Smooth muscle cell (in vitro differentiated cells): ENCODE data around the gene IQGAP2. TPM values are rescaled to one million over a fixed set of nuclear protein-coding genes. Genes with fewer than 3 reads are reported as not detected.

Experiments
- DNase-seq: peaks from one replicate; lab custom pipeline; 2025; ENCODE audit not compliant: unreplicated experiment; lab: John Stamatoyannopoulos, UW
- H2AFZ ChIP-seq: fragments of 200-600 bp; sonication (generic); 2 replicates; pipeline ENCODE4 v1.6.0; 2016; ENCODE audit warnings: antibody characterized with exemption, low read depth, mild to moderate bottlenecking
- H3F3A ChIP-seq: fragments of 200-600 bp; sonication (generic); 2 replicates; pipeline ENCODE4 v1.6.0; 2017; ENCODE audit warnings: antibody characterized with exemption, low read depth
- H3K27ac ChIP-seq: fragments of 200-600 bp; sonication (generic); 2 replicates; pipeline ENCODE4 v1.5.1; 2016; ENCODE audit warnings: low read depth, mild to moderate bottlenecking
- H3K27me3 ChIP-seq: fragments of 200-600 bp; sonication (generic); 2 replicates; pipeline ENCODE4 v1.6.1; 2016; ENCODE audit warnings: low read depth, mild to moderate bottlenecking
- H3K36me3 ChIP-seq: fragments of 200-600 bp; sonication (generic); 2 replicates; pipeline ENCODE4 v1.5.1; 2016; ENCODE audit warnings: low read depth
- H3K4me1 ChIP-seq: fragments of 200-600 bp; sonication (generic); 2 replicates; pipeline ENCODE4 v1.5.1; 2016; ENCODE audit warnings: low read depth
- H3K4me2 ChIP-seq: fragments of 200-600 bp; sonication (generic); 2 replicates; pipeline ENCODE4 v1.6.0; 2016; ENCODE audit warnings: mild to moderate bottlenecking
- H3K4me3 ChIP-seq: fragments of 200-600 bp; sonication (generic); 2 replicates; pipeline ENCODE4 v1.5.1; 2016; ENCODE audit warnings: mild to moderate bottlenecking
- H3K79me2 ChIP-seq: fragments of 200-600 bp; sonication (generic); 2 replicates; pipeline ENCODE4 v1.6.0; 2016; ENCODE audit warnings: low read depth, mild to moderate bottlenecking
- H3K9ac ChIP-seq: fragments of 200-600 bp; sonication (generic); 2 replicates; pipeline ENCODE4 v1.6.0; 2016; ENCODE audit warnings: low read depth
- H3K9me3 ChIP-seq: fragments of 200-600 bp; sonication (generic); replicated peaks from 2 replicates; pipeline ENCODE4 v1.5.1; 2016; ENCODE audit warnings: low read depth
- H4K20me1 ChIP-seq: fragments of 200-600 bp; sonication (generic); 2 replicates; pipeline ENCODE4 v1.6.0; 2016; ENCODE audit warnings: low read depth
- CTCF ChIP-seq: fragments of 200-600 bp; sonication (generic); IDR thresholded peaks from 2 replicates; pipeline ENCODE4 v1.5.1; 2017; ENCODE audit warnings: borderline replicate concordance, mild to moderate bottlenecking, antibody characterized with exemption; ENCODE audit not compliant: insufficient read depth, poor library complexity, severe bottlenecking
- WGBS: methylation state at CpG from one replicate; pipeline ENCODE4 v1.1.7; 2016; ENCODE audit warnings: low lambda C conversion rate; 5-methylcytosine and 5-hydroxymethylcytosine counted together
- polyA plus RNA-seq: library from polyadenylated mRNA; unstranded; fragments of >200 nt; fragmentation: Nextera tagmentation; extraction: Ambion mirVana; gene quantifications from 2 replicates; pipeline ENCODE4 v1.2.1, GENCODE V29; 2016
- total RNA-seq: library from RNA; depleted of rRNA; stranded (reverse); fragments of >200 nt; gene quantifications from 2 replicates; pipeline ENCODE4 v1.2.3, GENCODE V29; 2014

IQGAP2 gene
- total and polyA plus RNA-seq, 2 experiments from 2014 or later, result 7.3 to 16.6 TPM

- H3K27me3 ChIP-seq, result no peaks in the 10 kb centered on the region
- no peak for TF ChIP-seq CTCF
- H3K4me1 ChIP-seq, result peaks cover 13% of the 10 kb centered on the region
- no peaks in the 10 kb centered on the region for H3K9me3 ChIP-seq
- H3K79me2 ChIP-seq, result no peaks in the 10 kb centered on the region
- H3K36me3 ChIP-seq, result no peaks in the 10 kb centered on the region
- H3K27ac ChIP-seq, result no peak overlapping the region
- peaks cover 9% of the 10 kb centered on the region for H3F3A ChIP-seq
- no peaks in the 10 kb centered on the region for H4K20me1 ChIP-seq
- DNase-seq, result no peak
- no peak overlapping the region for H3K4me2 ChIP-seq
- no peak overlapping the region for H3K4me3 ChIP-seq
- 97% methylated on average over 6 of the region's 6 CpGs for WGBS
- no peak overlapping the region for H3K9ac ChIP-seq
- no peak overlapping the region for H2AFZ ChIP-seq
These were observed 292.3 kb downstream of the IQGAP2 start for GRCh38 chr5:76695346-76695745.

GRCh38 chr5:76696251-76696650 lies 293.2 kb downstream of the IQGAP2 start:
- Histone ChIP-seq H3K27ac (no peak overlapping the region), H3K4me3 (no peak overlapping the region), H3K4me1 (peaks cover 8% of the 10 kb centered on the region), H3K36me3 (no peaks in the 10 kb centered on the region), H3F3A (peaks cover 2% of the 10 kb centered on the region), H3K9ac (no peak overlapping the region), H3K27me3 (no peaks in the 10 kb centered on the region), H3K9me3 (no peaks in the 10 kb centered on the region), H3K4me2 (no peak overlapping the region), H2AFZ (no peak overlapping the region), H3K79me2 (no peaks in the 10 kb centered on the region), H4K20me1 (no peaks in the 10 kb centered on the region)
- no peak for DNase-seq
- WGBS, result 100% methylated on average over 1 of the region's 1 CpG
- TF ChIP-seq CTCF, result no peak

- H3K36me3 ChIP-seq, result no peaks in the 10 kb centered on the region
- no peak for DNase-seq
- H3K4me3 ChIP-seq, result no peak overlapping the region
- H3F3A ChIP-seq, result no peaks in the 10 kb centered on the region
- no peak overlapping the region for H2AFZ ChIP-seq
- no peaks in the 10 kb centered on the region for H3K79me2 ChIP-seq
- H3K9ac ChIP-seq, result no peak overlapping the region
- no peak overlapping the region for H3K27ac ChIP-seq
- no peaks in the 10 kb centered on the region for H4K20me1 ChIP-seq
- H3K4me2 ChIP-seq, result no peak overlapping the region
- H3K4me1 ChIP-seq, result no peaks in the 10 kb centered on the region
- TF ChIP-seq CTCF, result no peak
- H3K9me3 ChIP-seq, result no peaks in the 10 kb centered on the region
- 97% methylated on average over 5 of the region's 5 CpGs for WGBS
- H3K27me3 ChIP-seq, result no peaks in the 10 kb centered on the region
These were observed 294.6 kb downstream of the IQGAP2 start for GRCh38 chr5:76697670-76698069.

- no peaks in the 10 kb centered on the region for H3F3A ChIP-seq
- no peaks in the 10 kb centered on the region for H3K79me2 ChIP-seq
- no peak overlapping the region for H3K27ac ChIP-seq
- WGBS, result 99% methylated on average over 2 of the region's 2 CpGs
- H3K4me1 ChIP-seq, result no peaks in the 10 kb centered on the region
- no peak overlapping the region for H2AFZ ChIP-seq
- H3K36me3 ChIP-seq, result no peaks in the 10 kb centered on the region
- no peak overlapping the region for H3K9ac ChIP-seq
- no peaks in the 10 kb centered on the region for H3K27me3 ChIP-seq
- H3K9me3 ChIP-seq, result no peaks in the 10 kb centered on the region
- TF ChIP-seq CTCF, result no peak
- H4K20me1 ChIP-seq, result no peaks in the 10 kb centered on the region
- H3K4me3 ChIP-seq, result no peak overlapping the region
- DNase-seq, result no peak
- no peak overlapping the region for H3K4me2 ChIP-seq
These were observed 297.5 kb downstream of the IQGAP2 start for GRCh38 chr5:76700571-76700970.
